Epidermal melanocyte (primary cell): ENCODE measurements around the gene RALY.

ENCODE experiments used
- DNase-seq: peaks from one replicate; pipeline ENCODE4 v3.0.0; 2011; ENCODE audit warnings: low spot score; ENCODE audit not compliant: insufficient read length

Gene RALY

GRCh38 chr20:34047010-34047687 is 53.4 kb downstream of the RALY start:
- DNase-seq = no peak

- DNase-seq = no peak
Observed at GRCh38 chr20:34047917-34048316, 54.2 kb downstream of the RALY start.

- DNase-seq = no peak
Observed at GRCh38 chr20:34049389-34049788, 55.7 kb downstream of the RALY start.

GRCh38 chr20:34049897-34050695 is 56.4 kb downstream of the RALY start:
- no peak for DNase-seq

- DNase-seq = no peak
Observed at GRCh38 chr20:34052414-34052813, 58.7 kb downstream of the RALY start.

GRCh38 chr20:34055290-34055689 is 61.6 kb downstream of the RALY start:
- no peak for DNase-seq

GRCh38 chr20:34058831-34059230 is 65.1 kb downstream of the RALY start:
- DNase-seq = no peak

- no peak for DNase-seq
Observed at GRCh38 chr20:34060970-34061369, 67.3 kb downstream of the RALY start.

GRCh38 chr20:34061695-34062094 is 68.0 kb downstream of the RALY start:
- no peak for DNase-seq

GRCh38 chr20:34062570-34063482 is 69.1 kb downstream of the RALY start:
- DNase-seq = no peak

GRCh38 chr20:34064286-34064685 is 70.6 kb downstream of the RALY start:
- no peak for DNase-seq

GRCh38 chr20:34065260-34065659 is 71.5 kb downstream of the RALY start:
- no peak for DNase-seq

GRCh38 chr20:34066476-34067090 is 72.9 kb downstream of the RALY start:
- DNase-seq = no peak

GRCh38 chr20:34068001-34068400 is 74.3 kb downstream of the RALY start:
- DNase-seq = no peak

GRCh38 chr20:34069341-34070078 is 75.8 kb downstream of the RALY start:
- DNase-seq = peak; percentile 85

- DNase-seq = no peak
Observed at GRCh38 chr20:34070079-34070439, 76.3 kb downstream of the RALY start.

- DNase-seq = no peak
Observed at GRCh38 chr20:34070859-34071258, 77.1 kb downstream of the RALY start.

GRCh38 chr20:34072076-34072475 is 78.4 kb downstream of the RALY start:
- no peak for DNase-seq

GRCh38 chr20:34072778-34073177 is 79.1 kb downstream of the RALY start:
- DNase-seq = no peak

GRCh38 chr20:34074101-34074760 is 80.5 kb downstream of the RALY start:
- DNase-seq = no peak
